ENCODE data around the gene CDK19.
"Not testable (repeated sequence)": the region's sequence is repeated elsewhere in the genome, so short reads cannot be mapped to it uniquely, and the experiment has no call there.

CDK19 gene

DNA sequence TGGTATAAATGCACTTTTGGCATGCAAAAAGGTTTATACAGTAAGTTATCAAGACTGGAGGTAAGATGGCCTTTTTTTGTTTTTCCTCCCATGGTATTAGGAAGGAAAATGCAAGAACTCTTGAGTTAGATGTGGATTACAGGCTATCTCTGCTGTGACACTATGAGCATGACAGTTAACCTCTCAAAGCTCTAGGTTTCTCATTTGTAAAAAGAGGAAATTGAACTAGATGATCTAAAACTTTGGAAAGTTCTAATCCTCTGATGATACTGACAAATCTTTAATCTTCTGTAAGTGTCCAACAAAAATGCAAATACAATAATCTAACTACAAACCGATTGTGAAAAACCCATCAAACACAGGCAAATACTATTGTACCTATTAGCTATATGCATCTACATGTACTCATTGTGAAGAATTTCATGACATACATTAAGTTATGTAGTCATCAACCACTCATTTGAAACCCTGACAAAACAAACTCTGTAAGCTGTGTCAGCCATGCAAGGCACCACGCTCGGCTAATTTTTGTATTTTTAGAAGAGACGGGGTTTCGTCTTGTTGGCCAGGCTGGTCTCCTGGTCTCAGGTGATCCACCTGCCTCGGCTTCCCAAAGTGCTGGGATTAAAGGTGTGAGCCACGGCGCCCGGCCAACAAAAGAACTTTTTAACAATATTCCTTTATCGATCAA is 4.2 kb downstream of the CDK19 start:
- ChIA-PET POLR2A (interaction anchor here (1.0 to 2.6 kb wide), 2 partner anchors 63 to 65 kb away, joined by 3 to 11 read pairs; partner anchors contain the start of gene AMD1), CTCF (interaction anchor here (0.6 kb wide), 1 partner anchor 1647 kb away, joined by 4 read pairs; no protein-coding TSS in a partner anchor)
- no peak for DNase-seq (ENCODE audit: extremely low spot score)
- TF ChIP-seq, protein P1, sequence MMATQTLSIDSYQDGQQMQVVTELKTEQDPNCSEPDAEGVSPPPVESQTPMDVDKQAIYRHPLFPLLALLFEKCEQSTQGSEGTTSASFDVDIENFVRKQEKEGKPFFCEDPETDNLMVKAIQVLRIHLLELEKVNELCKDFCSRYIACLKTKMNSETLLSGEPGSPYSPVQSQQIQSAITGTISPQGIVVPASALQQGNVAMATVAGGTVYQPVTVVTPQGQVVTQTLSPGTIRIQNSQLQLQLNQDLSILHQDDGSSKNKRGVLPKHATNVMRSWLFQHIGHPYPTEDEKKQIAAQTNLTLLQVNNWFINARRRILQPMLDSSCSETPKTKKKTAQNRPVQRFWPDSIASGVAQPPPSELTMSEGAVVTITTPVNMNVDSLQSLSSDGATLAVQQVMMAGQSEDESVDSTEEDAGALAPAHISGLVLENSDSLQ (IDR thresholded peaks at IDR 0.05): no peak
- TF ChIP-seq FOXM1 (IDR thresholded peaks at IDR 0.05; ENCODE audit: borderline replicate concordance): no peak
- no peak for TF ChIP-seq SP1 (IDR thresholded peaks at IDR 0.05)
- TF ChIP-seq SUZ12 (IDR thresholded peaks at IDR 0.05): no peak
- no peak for TF ChIP-seq NFRKB (IDR thresholded peaks at IDR 0.05)
- TF ChIP-seq FOXA1 (IDR thresholded peaks at IDR 0.05): no peak
- TF ChIP-seq ZNF384 (IDR thresholded peaks at IDR 0.05): no peak
- no peak for TF ChIP-seq LEF1 (IDR thresholded peaks at IDR 0.05; ENCODE audit: borderline replicate concordance)
- no peak for TF ChIP-seq L3MBTL2 (conservative IDR thresholded peaks at IDR 0.05)
- no peak for TF ChIP-seq BHLHE40 (IDR thresholded peaks at IDR 0.05; ENCODE audit: borderline replicate concordance)
- TF ChIP-seq ELF4 (IDR thresholded peaks at IDR 0.05): no peak
- TF ChIP-seq TARDBP (IDR thresholded peaks at IDR 0.05): no peak
- no peak for TF ChIP-seq CTBP1 (IDR thresholded peaks at IDR 0.05; ENCODE audit: borderline replicate concordance)
- TF ChIP-seq HDGF (IDR thresholded peaks at IDR 0.05; ENCODE audit: borderline replicate concordance): no peak
- TF ChIP-seq FOXK2 (IDR thresholded peaks at IDR 0.05): no peak
- TF ChIP-seq ARNT (IDR thresholded peaks at IDR 0.05): no peak

DNA sequence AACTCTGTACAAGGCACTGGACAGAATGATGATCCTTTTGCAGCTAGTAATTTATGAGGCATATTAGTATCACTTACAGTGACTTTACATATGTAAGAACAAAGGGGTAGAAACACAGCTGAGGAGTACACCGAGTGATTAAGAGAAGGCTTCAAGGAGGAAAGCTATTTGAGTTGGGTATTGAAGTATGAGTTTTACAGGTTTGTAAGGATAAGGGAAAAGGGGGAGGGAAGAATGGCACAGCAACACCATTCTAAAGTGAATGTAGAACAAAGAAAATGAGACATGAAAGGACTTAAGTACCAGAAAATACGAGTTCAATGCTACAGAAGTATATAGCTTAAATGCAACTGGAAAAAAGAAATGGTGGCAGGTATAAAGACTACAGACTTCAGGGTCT is 5.5 kb downstream of the CDK19 start:
- DNase-seq (ENCODE audit: extremely low spot score): no peak
- POLR2A ChIA-PET: interaction anchor here (2.6 kb wide), 1 partner anchor 65 kb away, joined by 11 read pairs; the partner anchor contains the start of gene AMD1
- TF ChIP-seq SUZ12 (IDR thresholded peaks at IDR 0.05) (no peak), TARDBP (IDR thresholded peaks at IDR 0.05) (no peak), SP1 (IDR thresholded peaks at IDR 0.05) (no peak), LEF1 (IDR thresholded peaks at IDR 0.05; ENCODE audit: borderline replicate concordance) (no peak), NFRKB (IDR thresholded peaks at IDR 0.05) (no peak)
- CTCF ChIA-PET: no interaction called here

DNA sequence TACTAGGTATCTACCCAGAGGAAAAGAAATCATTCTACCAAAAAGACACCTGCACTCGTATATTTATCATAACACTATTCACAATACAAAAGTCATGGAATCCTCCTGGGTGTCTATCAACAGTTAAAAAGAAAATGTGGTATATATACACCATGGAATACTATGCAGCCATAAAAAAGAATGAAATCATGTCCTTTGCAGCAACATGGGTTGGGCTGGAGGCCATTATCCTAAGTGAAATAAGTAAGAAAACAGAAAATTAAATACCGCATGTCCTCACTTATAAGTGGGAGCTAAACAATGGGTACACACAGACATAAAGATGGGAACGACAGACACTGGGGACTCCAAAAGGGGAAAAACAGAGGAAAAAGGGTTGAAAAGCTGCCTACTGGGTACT is 13.1 kb downstream of the CDK19 start:
- DNase-seq (ENCODE audit: extremely low spot score); POLR2A ChIA-PET; CTCF ChIA-PET: not testable (repeated sequence)

DNA sequence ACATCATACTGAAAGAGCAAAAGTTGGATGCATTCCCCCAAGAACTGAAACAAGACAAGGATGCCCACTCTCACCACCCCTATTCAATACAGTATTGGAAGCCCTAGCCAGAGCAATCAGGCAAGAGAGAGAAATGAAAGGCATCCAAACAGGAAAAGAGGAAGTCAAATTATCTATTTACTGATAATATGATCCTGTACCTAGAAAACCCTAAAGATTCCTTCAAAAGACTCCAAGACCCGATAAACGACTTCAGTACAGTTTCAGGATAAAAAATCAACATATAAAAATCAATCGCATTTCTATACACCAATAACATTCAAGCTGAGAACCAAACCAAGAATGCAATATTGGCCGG is 14.5 kb downstream of the CDK19 start:
- DNase-seq (ENCODE audit: extremely low spot score): no peak
- no peak for TF ChIP-seq HDGF (IDR thresholded peaks at IDR 0.05; ENCODE audit: borderline replicate concordance)
- no peak for TF ChIP-seq SP1 (IDR thresholded peaks at IDR 0.05)
- no peak for TF ChIP-seq ARNT (IDR thresholded peaks at IDR 0.05)
- TF ChIP-seq ELF4 (IDR thresholded peaks at IDR 0.05): no peak
- no peak for TF ChIP-seq FOXK2 (IDR thresholded peaks at IDR 0.05)
- TF ChIP-seq SUZ12 (IDR thresholded peaks at IDR 0.05): no peak
- TF ChIP-seq L3MBTL2 (conservative IDR thresholded peaks at IDR 0.05): no peak
- TF ChIP-seq TARDBP (IDR thresholded peaks at IDR 0.05): no peak
- CTCF ChIA-PET: no interaction called here
- POLR2A ChIA-PET: no interaction called here

DNA sequence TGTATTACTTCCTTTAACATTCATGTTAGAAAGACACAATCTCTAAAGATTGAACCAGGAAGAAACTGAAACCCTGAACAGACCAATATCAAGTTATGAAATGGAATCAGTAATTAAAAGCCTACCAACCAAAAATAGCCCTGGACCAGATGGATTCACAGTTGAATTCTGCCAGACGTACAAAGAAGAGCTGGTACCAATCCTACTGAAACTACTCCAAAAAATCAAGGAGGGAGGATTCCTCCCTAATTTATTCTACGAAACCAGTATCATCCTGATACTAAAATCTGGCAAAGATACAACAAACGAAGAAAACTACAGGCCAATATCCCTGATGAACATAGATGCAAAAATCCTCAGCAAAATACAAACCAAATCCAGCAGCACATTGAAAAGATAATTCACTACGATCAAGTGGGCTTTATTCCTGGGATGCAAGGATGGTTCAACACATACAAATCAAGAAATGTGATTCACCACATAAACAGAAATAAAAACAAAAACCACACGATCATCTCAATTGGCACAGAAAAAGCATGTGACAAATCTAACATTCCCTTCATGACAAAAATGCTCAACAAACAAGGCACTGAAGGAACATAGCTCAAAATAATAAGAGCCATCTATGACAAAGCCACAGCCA is 15.0 kb downstream of the CDK19 start:
- CTCF ChIA-PET: no interaction called here

DNA sequence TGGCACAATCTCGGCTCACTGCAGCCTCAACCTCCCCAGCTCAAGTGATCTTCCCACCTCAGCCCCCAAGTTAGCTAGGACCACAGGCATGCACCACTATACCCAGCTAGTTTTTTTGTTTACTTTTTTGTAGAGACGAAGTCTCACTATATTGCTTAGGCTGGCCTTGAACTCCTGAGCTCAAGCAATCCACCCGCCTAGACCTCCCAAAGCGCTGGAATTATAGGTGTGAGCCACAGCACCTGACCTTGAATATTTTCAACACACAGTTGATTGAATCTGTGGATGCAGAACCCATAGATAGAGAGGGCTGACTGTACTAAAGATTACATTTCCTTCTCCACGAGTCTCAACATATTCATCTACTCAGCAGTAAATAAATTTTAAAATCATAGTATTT is 15.6 kb downstream of the CDK19 start:
- no peak for DNase-seq (ENCODE audit: extremely low spot score)
- ChIA-PET POLR2A (no interaction called here), CTCF (no interaction called here)
- TF ChIP-seq, protein P1 (IDR thresholded peaks at IDR 0.05): no peak
- TF ChIP-seq L3MBTL2 (conservative IDR thresholded peaks at IDR 0.05): no peak
- TF ChIP-seq NFRKB (IDR thresholded peaks at IDR 0.05): no peak
- no peak for TF ChIP-seq FOXA1 (IDR thresholded peaks at IDR 0.05)

More for the DNA sequence above, 15.0 kb downstream of the CDK19 start:
- POLR2A ChIA-PET: no interaction called here
- TF ChIP-seq BHLHE40 (IDR thresholded peaks at IDR 0.05; ENCODE audit: borderline replicate concordance) (no peak), L3MBTL2 (conservative IDR thresholded peaks at IDR 0.05) (no peak)
- no peak for DNase-seq (ENCODE audit: extremely low spot score)

DNA sequence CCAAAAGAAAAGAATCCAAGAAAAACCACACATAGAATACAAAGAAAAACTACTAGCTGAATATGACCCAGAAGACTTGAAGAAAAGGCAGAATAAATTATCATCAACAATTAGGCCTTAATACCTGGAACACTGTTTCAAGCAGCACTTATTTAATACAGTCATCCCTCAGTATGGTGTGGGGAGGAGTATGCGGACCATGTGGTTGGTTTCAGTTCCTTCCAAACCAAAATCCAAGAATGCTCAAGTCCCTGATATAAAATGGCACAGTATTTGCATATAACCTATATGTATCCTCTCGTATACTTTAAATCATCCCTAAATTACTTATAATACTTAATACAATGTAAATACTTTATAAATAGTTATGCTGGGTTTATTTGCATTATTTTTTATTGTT is 16.1 kb downstream of the CDK19 start:
- DNase-seq (ENCODE audit: extremely low spot score): no peak
- TF ChIP-seq ZNF384 (IDR thresholded peaks at IDR 0.05) (no peak), L3MBTL2 (conservative IDR thresholded peaks at IDR 0.05) (no peak), SUZ12 (IDR thresholded peaks at IDR 0.05) (no peak), SP1 (IDR thresholded peaks at IDR 0.05) (no peak), NFRKB (IDR thresholded peaks at IDR 0.05) (no peak), FOXA1 (IDR thresholded peaks at IDR 0.05) (no peak), ELF4 (IDR thresholded peaks at IDR 0.05) (no peak), BHLHE40 (IDR thresholded peaks at IDR 0.05; ENCODE audit: borderline replicate concordance) (no peak)
- POLR2A ChIA-PET: interaction anchor here (0.7 kb wide), 1 partner anchor 248 kb away, joined by 3 read pairs; no protein-coding TSS in a partner anchor
- CTCF ChIA-PET: no interaction called here

DNA sequence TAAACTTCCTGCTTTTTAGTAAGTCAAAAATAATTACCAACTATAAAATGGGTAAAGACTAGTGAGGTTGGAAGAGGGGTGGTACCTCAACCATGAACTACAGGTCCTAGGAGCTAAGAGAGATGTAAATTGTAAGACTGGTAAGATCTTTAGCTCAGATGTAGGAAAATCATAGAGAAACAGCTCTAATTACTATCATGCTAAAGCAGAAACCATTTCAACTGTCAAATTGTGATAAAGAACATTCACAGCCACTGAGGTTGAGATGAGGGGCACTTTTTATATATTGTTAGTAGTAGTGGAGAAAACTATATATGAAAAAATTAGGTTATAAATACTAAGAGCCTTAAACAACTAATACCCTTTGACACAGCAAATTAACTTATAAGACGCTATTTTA is 20.0 kb downstream of the CDK19 start:
- TF ChIP-seq, protein P1 (IDR thresholded peaks at IDR 0.05): no peak
- TF ChIP-seq BHLHE40 (IDR thresholded peaks at IDR 0.05; ENCODE audit: borderline replicate concordance) (no peak), SP1 (IDR thresholded peaks at IDR 0.05) (no peak), NFRKB (IDR thresholded peaks at IDR 0.05) (no peak), TARDBP (IDR thresholded peaks at IDR 0.05) (no peak), FOXK2 (IDR thresholded peaks at IDR 0.05) (no peak), HDGF (IDR thresholded peaks at IDR 0.05; ENCODE audit: borderline replicate concordance) (no peak), FOXA1 (IDR thresholded peaks at IDR 0.05) (no peak), LEF1 (IDR thresholded peaks at IDR 0.05; ENCODE audit: borderline replicate concordance) (no peak), ARNT (IDR thresholded peaks at IDR 0.05) (no peak), CTBP1 (IDR thresholded peaks at IDR 0.05; ENCODE audit: borderline replicate concordance) (no peak), L3MBTL2 (conservative IDR thresholded peaks at IDR 0.05) (no peak), FOXM1 (IDR thresholded peaks at IDR 0.05; ENCODE audit: borderline replicate concordance) (no peak), ELF4 (IDR thresholded peaks at IDR 0.05) (no peak), SUZ12 (IDR thresholded peaks at IDR 0.05) (no peak)
- POLR2A ChIA-PET: interaction anchor here (1.3 to 1.9 kb wide), 2 partner anchors 20 to 79 kb away, joined by 5 to 7 read pairs; partner anchors contain the start of genes AMD1 and CDK19
- CTCF ChIA-PET: no interaction called here
- no peak for DNase-seq (ENCODE audit: extremely low spot score)

Measured in HEK293T (cell line).